ENCODE data around the gene ACTMAP.
"Not testable (repeated sequence)": the region's sequence is repeated elsewhere in the genome, so short reads cannot be mapped to it uniquely, and the experiment has no call there.

ACTMAP gene, protein sequence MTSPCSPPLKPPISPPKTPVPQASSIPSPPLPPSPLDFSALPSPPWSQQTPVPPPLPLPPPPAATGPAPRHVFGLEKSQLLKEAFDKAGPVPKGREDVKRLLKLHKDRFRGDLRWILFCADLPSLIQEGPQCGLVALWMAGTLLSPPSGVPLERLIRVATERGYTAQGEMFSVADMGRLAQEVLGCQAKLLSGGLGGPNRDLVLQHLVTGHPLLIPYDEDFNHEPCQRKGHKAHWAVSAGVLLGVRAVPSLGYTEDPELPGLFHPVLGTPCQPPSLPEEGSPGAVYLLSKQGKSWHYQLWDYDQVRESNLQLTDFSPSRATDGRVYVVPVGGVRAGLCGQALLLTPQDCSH

DNA sequence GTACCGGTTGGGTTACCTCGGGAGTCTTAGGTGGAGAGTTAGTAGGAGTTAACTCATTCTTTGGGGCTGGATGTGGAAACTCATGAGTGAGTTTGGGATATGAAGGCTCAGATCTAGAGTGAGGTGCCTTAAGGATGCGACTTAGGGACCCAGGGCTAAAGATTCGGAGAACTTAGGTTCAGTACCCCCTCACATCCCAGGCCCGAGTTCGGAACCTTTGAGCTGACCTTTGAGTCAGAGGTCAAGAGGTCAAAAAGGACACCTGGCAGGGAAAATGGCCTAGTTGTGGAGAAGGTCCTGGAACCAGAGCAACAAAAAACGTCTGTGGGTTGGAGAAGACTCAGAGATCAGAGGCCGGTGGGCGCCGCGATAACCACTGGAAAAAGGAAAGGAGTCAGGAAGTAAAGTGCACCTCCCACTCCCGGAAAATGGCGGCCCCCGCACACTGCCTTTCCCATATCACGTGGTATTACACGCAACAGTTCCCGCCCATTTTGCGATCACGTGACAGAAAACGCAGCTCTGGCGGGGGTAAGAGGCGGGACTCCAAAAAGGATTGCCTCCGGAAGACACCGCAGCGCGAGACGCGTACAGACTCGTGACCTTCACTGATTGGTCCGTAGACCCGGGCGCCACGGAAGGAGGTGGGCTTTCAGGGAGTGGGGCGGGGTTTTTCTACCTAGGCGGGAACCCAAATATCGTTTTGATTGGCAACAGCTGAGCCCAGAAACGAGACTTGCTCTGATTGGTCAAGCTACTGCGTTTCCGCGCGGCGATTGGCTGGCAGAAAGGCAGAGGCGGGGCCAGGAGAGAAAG lies at the start of gene ACTMAP:
Gene ACTMAP, minus strand, starts transcription at position 420 of the 816 bp plus-strand sequence. CDS start 674 bp downstream, outside the sequence.
- Mint-ChIP-seq H3K36me3 (ENCODE audit: low read depth) (peaks cover 38% of the 10 kb centered on the region), H3K27ac (peak within 1 kb of the TSS; percentile 99), H3K4me3 (peak within 1 kb of the TSS; percentile 98), H3K9me3 (no peaks in the 10 kb centered on the region), H3K27me3 (ENCODE audit: low read depth) (no peaks in the 10 kb centered on the region), H3K4me1 (ENCODE audit: low read depth) (peaks cover 33% of the 10 kb centered on the region)
- DNase-seq (ENCODE audit: low spot score), result peak; percentile 99

- H3K27ac Mint-ChIP-seq, result peak overlapping the region; percentile 91
- peaks cover 57% of the 10 kb centered on the region for H3K4me1 Mint-ChIP-seq (ENCODE audit: low read depth)
- H3K9me3 Mint-ChIP-seq, result no peaks in the 10 kb centered on the region
- no peaks in the 10 kb centered on the region for H3K27me3 Mint-ChIP-seq (ENCODE audit: low read depth)
- H3K4me3 Mint-ChIP-seq, result peak overlapping the region; percentile 95
- peak; percentile 34 for DNase-seq (ENCODE audit: low spot score)
- H3K36me3 Mint-ChIP-seq (ENCODE audit: low read depth), result peaks cover 51% of the 10 kb centered on the region
Observed at GRCh38 chr19:40799558-40800338, 49.5 kb upstream of the ACTMAP start.

DNA sequence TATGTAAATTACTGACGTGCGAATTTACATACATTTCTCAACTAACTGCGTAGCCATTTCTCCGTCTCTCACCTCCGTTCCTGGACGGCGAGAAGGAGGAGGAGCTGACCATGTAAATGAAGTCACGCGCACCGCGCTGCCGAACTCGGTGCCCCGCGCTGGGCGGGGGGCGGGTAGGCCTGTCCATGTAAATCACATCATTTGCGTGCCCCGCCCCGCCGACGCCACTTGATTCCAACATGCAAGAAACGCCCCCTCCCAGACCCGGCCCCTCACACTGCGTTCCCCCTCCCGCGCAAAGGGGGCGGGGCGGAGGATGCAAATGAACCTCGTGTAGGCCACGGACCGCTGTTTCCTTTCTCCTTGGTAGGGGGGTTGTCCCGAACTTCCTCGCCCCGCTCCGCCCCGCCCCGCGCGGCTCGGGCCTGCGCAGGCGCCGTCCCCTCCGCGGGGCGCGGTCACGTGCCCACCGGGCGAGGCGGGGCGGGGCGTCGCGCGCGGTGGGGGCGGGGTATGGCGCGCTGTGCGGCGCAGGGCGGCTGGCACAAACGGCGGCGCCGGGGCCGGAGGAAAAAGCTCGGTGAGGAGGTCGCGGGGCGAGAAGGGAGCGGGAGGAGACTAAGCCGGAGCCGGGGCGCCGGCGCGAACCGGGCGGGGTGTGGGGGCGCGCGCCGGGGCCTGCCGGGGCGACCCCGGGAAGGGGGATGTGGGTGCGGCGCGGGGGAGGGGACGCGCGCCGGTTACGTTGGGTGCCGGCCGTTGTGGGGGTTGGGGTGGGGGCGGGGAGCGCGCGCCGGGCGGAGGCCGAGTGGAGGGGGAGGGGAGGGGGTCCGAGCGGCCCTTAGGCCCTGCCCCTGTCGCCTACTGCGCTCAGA lies 48.6 kb upstream of the ACTMAP start, which contains the start of gene EGLN2:
Gene EGLN2, plus strand, starts transcription at position 509 of the 875 bp plus-strand sequence. CDS start 1,382 bp downstream, outside the sequence.
- H3K4me3 Mint-ChIP-seq, result peak within 1 kb of the TSS; percentile 95
- peak within 1 kb of the TSS; percentile 96 for H3K27ac Mint-ChIP-seq
- H3K4me1 Mint-ChIP-seq (ENCODE audit: low read depth), result peaks cover 49% of the 10 kb centered on the region
- DNase-seq (ENCODE audit: low spot score), result peak; percentile 100
- no peaks in the 10 kb centered on the region for H3K9me3 Mint-ChIP-seq
- no peaks in the 10 kb centered on the region for H3K27me3 Mint-ChIP-seq (ENCODE audit: low read depth)
- H3K36me3 Mint-ChIP-seq (ENCODE audit: low read depth), result peaks cover 44% of the 10 kb centered on the region

DNA sequence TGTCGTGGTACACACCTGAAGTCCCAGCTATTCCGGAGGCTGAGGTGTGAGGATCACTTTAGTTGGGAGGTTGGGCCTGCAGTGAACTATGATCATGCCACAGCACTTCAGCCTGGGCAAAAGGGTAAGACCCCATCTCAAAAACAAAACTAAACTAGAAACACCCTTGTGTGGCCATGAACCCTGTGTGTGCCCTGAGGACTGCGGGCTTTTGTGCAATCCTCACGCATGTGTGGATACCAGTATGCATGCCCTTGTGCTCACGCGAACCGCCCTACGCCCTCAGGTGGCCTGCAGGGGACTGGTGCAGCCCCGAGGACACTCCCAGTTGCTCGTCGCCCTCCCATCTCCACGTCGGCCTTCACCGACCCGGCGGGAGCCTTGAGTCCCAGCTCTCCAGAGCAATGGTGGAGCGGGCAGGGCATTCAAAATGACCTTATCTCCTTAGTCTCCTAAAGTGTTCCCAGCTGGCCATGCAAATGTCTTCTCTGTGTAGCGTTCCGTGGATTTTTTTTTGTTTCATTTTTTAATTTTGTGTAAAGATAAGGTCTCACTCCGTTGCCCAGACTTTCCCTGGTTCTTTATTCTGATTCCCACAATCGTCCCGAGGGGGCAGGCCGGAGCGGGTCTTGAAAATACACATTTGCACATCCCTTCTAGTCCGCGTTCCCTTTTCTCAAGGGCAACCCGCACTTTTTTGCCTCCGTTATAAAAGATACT lies 47.8 kb upstream of the ACTMAP start:
- Mint-ChIP-seq H3K9me3 (no peaks in the 10 kb centered on the region), H3K4me3 (peak overlapping the region; percentile 88), H3K27ac (peak overlapping the region; percentile 96), H3K36me3 (ENCODE audit: low read depth) (peaks cover 38% of the 10 kb centered on the region), H3K4me1 (ENCODE audit: low read depth) (peaks cover 41% of the 10 kb centered on the region), H3K27me3 (ENCODE audit: low read depth) (no peaks in the 10 kb centered on the region)
- DNase-seq (ENCODE audit: low spot score), result peak; percentile 62

DNA sequence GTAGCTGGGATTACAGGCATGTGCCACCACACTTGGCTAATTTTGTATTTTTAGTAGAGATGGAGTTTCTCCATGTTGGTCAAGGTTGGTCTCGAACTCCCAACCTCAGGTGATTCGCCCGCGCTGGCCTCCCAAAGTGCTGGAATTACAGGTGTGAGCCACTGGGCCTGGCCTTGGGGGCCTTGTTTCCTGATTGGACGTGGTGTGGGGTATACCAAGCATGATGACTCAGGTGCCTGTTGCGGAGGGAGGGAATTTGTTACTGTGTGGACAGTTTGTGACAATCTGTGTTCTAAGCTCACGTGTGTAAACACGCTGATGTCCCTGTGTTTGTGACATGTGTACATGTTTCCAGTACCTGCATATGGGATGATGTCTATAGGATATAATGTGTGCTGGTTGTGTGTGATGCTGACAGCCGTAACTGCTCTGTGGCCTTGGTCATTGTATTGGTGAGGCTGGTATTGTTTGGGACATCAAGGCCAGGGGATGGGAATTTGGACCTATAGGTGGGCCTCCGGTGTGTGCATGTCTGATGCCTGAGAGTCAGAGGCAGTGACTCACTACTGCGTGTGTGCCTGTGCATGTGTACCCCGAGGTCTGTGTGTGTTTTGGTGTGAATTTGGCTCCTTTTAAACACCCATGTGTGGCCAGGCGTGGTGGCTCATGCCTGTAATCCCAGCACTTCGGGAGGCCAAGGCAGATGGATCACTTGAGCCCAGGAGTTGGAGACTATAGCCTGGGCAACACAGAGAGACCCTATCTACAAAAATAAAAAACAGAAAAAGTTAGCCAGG lies 47.1 kb upstream of the ACTMAP start:
- Mint-ChIP-seq H3K9me3 (no peaks in the 10 kb centered on the region), H3K36me3 (ENCODE audit: low read depth) (peaks cover 31% of the 10 kb centered on the region), H3K27me3 (ENCODE audit: low read depth) (no peaks in the 10 kb centered on the region), H3K4me1 (ENCODE audit: low read depth) (peaks cover 33% of the 10 kb centered on the region), H3K27ac (peak overlapping the region; percentile 67), H3K4me3 (peak overlapping the region; percentile 88)
- no peak for DNase-seq (ENCODE audit: low spot score)

DNA sequence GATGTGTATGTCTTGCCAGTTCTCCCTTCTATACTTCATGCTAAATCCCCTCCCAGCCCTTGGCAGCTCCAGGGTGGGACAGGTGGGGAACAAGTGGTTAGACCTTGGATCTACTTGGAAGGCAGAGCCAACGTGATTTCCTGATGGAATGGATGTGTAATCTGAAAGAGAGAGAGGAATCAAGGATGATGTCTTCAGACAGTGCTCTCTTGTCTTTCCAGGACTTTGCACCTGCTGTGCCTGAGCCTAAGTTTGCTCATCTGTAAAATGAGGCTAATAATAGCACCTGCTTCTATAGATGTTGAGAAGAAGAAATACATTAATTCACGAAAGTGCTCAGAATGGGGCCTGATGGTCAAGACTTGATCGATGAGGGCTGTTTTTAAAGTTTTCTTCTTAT lies 41.7 kb upstream of the ACTMAP start:
- peak overlapping the region; percentile 50 for H3K27ac Mint-ChIP-seq
- no peaks in the 10 kb centered on the region for H3K27me3 Mint-ChIP-seq (ENCODE audit: low read depth)
- peaks cover 23% of the 10 kb centered on the region for H3K36me3 Mint-ChIP-seq (ENCODE audit: low read depth)
- no peak overlapping the region for H3K4me3 Mint-ChIP-seq
- no peaks in the 10 kb centered on the region for H3K9me3 Mint-ChIP-seq
- DNase-seq (ENCODE audit: low spot score), result no peak
- H3K4me1 Mint-ChIP-seq (ENCODE audit: low read depth), result peaks cover 11% of the 10 kb centered on the region

GRCh38 chr19:40791349-40791748 lies 41.1 kb upstream of the ACTMAP start:
- DNase-seq (ENCODE audit: low spot score), result no peak
- Mint-ChIP-seq H3K36me3 (ENCODE audit: low read depth) (peaks cover 25% of the 10 kb centered on the region), H3K9me3 (no peaks in the 10 kb centered on the region)

DNA sequence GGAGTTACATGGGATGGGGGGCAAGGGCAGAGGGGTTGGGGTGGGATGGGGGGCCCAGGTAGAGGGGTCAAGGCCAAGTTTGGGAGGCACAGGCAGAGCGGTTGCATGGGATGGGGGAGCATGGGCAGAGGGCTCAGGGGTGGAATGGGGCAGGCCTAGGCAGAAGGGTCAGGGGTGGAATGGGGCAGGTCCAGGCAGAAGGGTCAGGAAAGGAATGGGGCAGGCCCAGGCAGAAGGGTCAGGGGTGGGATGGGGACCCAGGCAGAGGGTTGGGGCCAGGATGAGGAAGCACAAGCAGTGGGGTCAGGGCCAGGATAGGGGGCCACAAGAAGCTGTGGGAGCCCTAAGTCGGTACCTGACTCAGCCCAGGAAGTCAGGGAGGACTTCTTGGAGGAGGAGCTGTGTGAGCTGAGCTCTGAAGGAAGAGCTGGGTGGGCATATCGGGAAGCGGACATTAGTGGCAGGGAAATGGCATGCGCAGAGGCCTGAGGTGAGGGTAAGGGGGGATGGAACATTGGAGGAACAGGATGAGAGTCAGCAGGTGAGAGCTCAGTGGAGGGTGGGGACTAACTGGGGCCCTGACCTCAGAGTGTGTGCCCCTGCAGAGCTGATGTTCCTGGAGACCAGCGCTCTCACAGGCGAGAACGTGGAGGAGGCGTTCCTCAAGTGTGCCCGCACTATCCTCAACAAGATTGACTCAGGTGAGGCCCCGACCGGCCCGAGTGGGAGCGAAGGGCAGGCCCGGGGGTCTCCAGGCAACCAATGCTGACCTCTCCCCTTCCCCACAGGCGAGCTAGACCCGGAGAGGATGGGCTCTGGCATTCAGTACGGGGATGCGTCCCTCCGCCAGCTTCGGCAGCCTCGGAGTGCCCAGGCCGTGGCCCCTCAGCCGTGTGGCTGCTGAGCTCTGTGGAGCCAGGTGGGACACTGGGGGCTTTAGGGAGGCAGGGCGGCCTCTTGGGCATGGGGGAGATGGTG lies 36.1 kb upstream of the ACTMAP start:
- Mint-ChIP-seq H3K4me1 (ENCODE audit: low read depth) (peaks cover 6% of the 10 kb centered on the region), H3K9me3 (no peaks in the 10 kb centered on the region), H3K36me3 (ENCODE audit: low read depth) (peaks cover 33% of the 10 kb centered on the region), H3K27me3 (ENCODE audit: low read depth) (no peaks in the 10 kb centered on the region), H3K4me3 (no peak overlapping the region), H3K27ac (no peak overlapping the region)
- DNase-seq (ENCODE audit: low spot score), result no peak

More at GRCh38 chr19:40791349-40791748, 41.1 kb upstream of the ACTMAP start:
- H3K27me3 Mint-ChIP-seq (ENCODE audit: low read depth), result no peaks in the 10 kb centered on the region
- H3K4me1 Mint-ChIP-seq (ENCODE audit: low read depth), result peaks cover 7% of the 10 kb centered on the region
- no peak overlapping the region for H3K4me3 Mint-ChIP-seq
- H3K27ac Mint-ChIP-seq, result no peak overlapping the region

DNA sequence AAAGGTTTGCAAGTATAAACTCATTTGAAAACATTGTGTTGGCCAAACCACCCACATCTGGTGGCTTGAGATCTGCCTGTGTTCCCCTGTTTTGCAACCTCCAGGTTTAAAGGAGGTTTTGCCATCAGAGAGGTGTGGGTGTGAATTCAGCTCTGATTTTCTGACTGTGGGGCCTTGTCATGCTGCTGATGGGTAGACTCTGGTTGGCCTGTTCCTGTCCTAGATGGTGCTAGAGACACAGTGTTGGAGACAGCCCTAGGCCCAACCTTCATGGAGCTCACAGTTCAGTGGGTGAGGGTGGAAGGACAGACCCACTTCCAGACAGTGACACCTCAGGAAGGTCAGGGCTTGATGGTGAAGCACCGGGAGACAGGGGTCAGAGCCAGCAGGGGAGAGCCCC lies 35.2 kb upstream of the ACTMAP start:
- Mint-ChIP-seq H3K27me3 (ENCODE audit: low read depth) (no peaks in the 10 kb centered on the region), H3K9me3 (no peaks in the 10 kb centered on the region), H3K36me3 (ENCODE audit: low read depth) (peaks cover 35% of the 10 kb centered on the region), H3K4me1 (ENCODE audit: low read depth) (peaks cover 9% of the 10 kb centered on the region), H3K27ac (peak overlapping the region; percentile 41), H3K4me3 (no peak overlapping the region)
- DNase-seq (ENCODE audit: low spot score), result no peak

DNA sequence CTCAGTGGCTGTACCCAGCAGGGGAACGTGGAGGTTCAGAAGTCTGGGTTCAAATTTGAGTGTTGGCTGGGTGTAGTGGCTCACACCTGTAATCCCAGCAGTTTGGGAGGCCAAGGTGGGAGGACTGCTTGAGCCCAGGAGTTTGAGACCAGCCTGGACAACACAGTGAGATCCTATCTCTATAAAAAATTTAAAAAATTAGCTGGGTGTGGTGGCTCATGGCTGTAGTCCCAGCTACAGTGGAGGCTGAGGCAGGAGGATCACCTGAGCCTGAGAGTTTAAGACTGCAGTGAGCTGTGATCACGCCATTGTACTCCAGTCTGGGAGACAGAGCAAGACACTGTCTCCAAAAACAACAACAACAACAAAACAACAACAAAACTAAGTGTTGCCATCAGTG lies 33.9 kb upstream of the ACTMAP start:
- H3K9me3 Mint-ChIP-seq; H3K27ac Mint-ChIP-seq; H3K27me3 Mint-ChIP-seq (ENCODE audit: low read depth); H3K4me3 Mint-ChIP-seq; DNase-seq (ENCODE audit: low spot score): not testable (repeated sequence)
- Mint-ChIP-seq H3K36me3 (ENCODE audit: low read depth) (peaks cover 35% of the 10 kb centered on the region), H3K4me1 (ENCODE audit: low read depth) (peaks cover 16% of the 10 kb centered on the region)

DNA sequence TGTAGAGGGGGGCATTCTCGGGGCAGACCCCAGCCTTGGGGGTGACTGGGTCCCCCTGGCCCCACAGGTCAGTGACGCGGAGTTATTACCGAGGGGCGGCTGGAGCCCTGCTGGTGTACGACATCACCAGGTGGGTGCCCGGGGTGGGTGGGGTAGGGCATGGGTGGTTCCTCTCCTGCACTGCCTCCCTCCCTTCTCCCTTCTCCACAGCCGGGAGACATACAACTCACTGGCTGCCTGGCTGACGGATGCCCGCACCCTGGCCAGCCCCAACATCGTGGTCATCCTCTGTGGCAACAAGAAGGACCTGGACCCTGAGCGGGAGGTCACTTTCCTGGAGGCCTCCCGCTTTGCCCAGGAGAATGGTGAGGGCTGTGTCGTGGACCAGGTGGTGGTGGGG lies 33.4 kb upstream of the ACTMAP start:
- DNase-seq (ENCODE audit: low spot score), result no peak
- Mint-ChIP-seq H3K36me3 (ENCODE audit: low read depth) (peaks cover 35% of the 10 kb centered on the region), H3K9me3 (no peaks in the 10 kb centered on the region), H3K4me3 (no peak overlapping the region), H3K4me1 (ENCODE audit: low read depth) (peaks cover 20% of the 10 kb centered on the region), H3K27me3 (ENCODE audit: low read depth) (no peaks in the 10 kb centered on the region), H3K27ac (no peak overlapping the region)

All from T-helper 2 cell treated with Interferon-gamma antibody and Interleukin-4, amounts not matched to agents 5 μg/mL and 100 μg/mL, for 36 hours (primary cell).